DMS153 (cell line): Measurements from ENCODE around the gene BICDL1.
A peak's percentile ranks its signal among the peaks of the same experiment; 100 is the strongest.

ENCODE experiments used
- DNase-seq: peaks from one replicate; lab custom pipeline; 2025; lab: John Stamatoyannopoulos, UW

Gene BICDL1

GRCh38 chr12:120055231-120056000 is 66.4 kb downstream of the BICDL1 start:
- no peak for DNase-seq

GRCh38 chr12:120056739-120057138 is 67.7 kb downstream of the BICDL1 start:
- no peak for DNase-seq

GRCh38 chr12:120060196-120060595 is 71.2 kb downstream of the BICDL1 start:
- DNase-seq: no peak

- no peak for DNase-seq
Measured at GRCh38 chr12:120060717-120061116, 71.7 kb downstream of the BICDL1 start.

GRCh38 chr12:120061575-120062214 is 72.7 kb downstream of the BICDL1 start:
- DNase-seq: no peak

GRCh38 chr12:120062976-120063579 is 74.0 kb downstream of the BICDL1 start:
- DNase-seq: no peak

- DNase-seq: no peak
Measured at GRCh38 chr12:120064054-120064940, 75.3 kb downstream of the BICDL1 start.

GRCh38 chr12:120065472-120065871 is 76.4 kb downstream of the BICDL1 start:
- no peak for DNase-seq

GRCh38 chr12:120066341-120066740 is 77.3 kb downstream of the BICDL1 start:
- no peak for DNase-seq

- peak; percentile 46 for DNase-seq
Measured at GRCh38 chr12:120067084-120067869, 78.2 kb downstream of the BICDL1 start.

- DNase-seq: no peak
Measured at GRCh38 chr12:120067901-120068300, 78.9 kb downstream of the BICDL1 start.

GRCh38 chr12:120069278-120069677 is 80.2 kb downstream of the BICDL1 start:
- no peak for DNase-seq

- DNase-seq: no peak
Measured at GRCh38 chr12:120071493-120072020, 82.5 kb downstream of the BICDL1 start.

- no peak for DNase-seq
Measured at GRCh38 chr12:120072472-120073249, 83.6 kb downstream of the BICDL1 start.

- no peak for DNase-seq
Measured at GRCh38 chr12:120075034-120075616, 86.1 kb downstream of the BICDL1 start.

GRCh38 chr12:120076651-120077050 is 87.6 kb downstream of the BICDL1 start:
- DNase-seq: no peak

GRCh38 chr12:120077260-120077659 is 88.2 kb downstream of the BICDL1 start:
- DNase-seq: no peak

- no peak for DNase-seq
Measured at GRCh38 chr12:120078868-120079267, 89.8 kb downstream of the BICDL1 start.

- no peak for DNase-seq
Measured at GRCh38 chr12:120079411-120080400, 90.7 kb downstream of the BICDL1 start.
